HG03378 (cell line): ENCODE measurements around the gene CAMSAP1.
"Not testable (repeated sequence)": the region's sequence is repeated elsewhere in the genome, so short reads cannot be mapped to it uniquely, and the experiment has no call there.

ENCODE experiments used
- ATAC-seq: cut with Tn5 transposase; IDR thresholded peaks from one replicate; pipeline ENCODE4 v1.9.1; 2021; ENCODE audit warnings: mild to moderate bottlenecking, moderate library complexity; ENCODE audit not compliant: unreplicated experiment

Gene CAMSAP1

DNA sequence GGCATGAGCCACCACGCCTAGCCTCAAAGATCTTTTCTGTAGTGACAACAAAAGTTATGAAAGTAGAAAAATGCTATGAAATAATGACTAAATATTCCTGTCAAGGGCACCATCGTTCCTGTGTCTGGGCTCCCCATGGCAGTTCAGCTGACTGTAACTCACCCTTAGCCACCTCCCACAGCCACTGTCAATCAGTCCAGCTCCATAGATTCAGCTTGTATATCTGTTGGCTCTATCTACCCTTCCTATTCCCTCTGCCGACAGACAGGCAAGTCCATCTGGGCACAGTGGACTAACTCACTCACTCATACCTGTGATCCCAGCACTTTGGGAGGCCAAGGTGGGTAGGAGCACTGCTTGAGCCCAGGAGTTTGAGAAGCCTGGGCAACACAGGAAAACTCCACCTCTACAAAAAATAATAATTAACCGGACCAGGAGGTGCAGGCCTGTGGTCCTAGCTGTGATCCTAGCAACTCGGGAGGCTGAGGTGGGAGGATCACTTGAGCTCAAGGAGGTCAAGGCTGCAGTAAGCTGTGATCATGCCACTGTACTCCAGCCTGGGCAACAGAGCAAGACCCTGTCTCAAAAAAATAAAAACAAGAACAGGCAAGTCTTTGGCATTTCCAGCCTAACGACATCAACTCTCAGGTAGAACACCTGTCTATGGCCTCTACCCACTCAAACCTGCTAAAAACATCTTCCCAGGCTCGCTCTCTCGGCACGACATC lies 6.2 kb downstream of the CAMSAP1 start:
- ATAC-seq = no peak

GRCh38 chr9:135898634-135899407 lies 8.5 kb downstream of the CAMSAP1 start:
- no peak for ATAC-seq

DNA sequence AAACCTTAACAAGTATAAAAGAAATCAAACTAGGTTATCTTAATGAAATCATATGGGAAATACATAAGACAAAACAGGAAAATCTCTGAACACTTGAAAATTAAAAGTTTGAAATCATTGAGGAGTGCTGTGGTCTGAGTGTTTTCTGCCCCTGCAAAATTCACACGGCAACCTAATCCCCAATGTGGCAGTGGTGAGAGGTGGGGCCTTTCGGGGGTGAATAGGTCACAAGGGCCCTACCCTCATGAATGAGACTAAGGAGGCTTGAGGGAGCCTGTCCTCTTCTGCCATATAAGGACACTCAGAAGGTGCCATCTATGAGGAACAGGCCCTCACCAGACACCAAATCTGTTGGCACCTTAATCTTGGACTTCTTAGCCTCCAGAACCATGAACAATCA lies 10.7 kb downstream of the CAMSAP1 start:
- no peak for ATAC-seq

DNA sequence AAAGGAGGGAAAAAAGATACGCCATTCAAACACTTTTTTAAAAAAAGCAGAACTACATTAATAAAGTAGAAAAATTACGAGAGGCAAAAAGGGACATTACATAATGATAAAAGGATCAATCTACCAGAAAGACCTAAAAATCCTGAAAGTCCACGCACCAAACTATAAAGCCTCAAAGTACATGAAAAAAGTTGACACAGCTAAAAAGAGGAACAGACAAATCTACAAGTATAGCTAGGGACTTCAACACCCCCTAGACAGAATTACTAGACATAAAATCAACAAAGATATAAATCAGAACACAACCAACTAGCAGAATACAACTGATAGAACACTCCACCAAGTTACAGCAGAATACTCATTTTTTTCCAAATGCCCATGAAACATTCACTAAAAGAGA lies 11.1 kb downstream of the CAMSAP1 start:
- ATAC-seq = no peak

GRCh38 chr9:135895202-135895848 lies 12.0 kb downstream of the CAMSAP1 start:
- ATAC-seq = no peak

DNA sequence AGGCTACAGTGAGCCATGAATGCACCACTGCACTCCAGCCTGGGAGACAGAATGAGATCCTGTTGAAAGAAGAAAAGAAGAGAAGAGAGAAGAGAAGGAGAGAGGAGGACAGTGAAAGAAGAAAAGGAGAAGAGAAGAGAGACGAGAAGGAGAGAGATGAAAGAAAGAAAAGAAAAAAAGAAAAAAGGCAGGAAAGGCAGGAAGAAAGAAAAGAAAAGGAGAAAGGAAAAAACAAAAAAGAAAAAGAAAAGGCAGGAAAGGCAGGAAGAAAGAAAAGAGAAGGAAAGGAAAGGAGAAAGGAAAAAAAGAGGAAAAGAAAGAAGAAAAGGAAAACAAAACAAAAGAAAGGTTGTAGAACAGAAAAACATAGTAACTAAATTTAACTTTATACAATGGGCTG lies 14.2 kb downstream of the CAMSAP1 start:
- no peak for ATAC-seq

- not testable (repeated sequence) for ATAC-seq
These were observed 15.0 kb downstream of the CAMSAP1 start for GRCh38 chr9:135892327-135892726.

DNA sequence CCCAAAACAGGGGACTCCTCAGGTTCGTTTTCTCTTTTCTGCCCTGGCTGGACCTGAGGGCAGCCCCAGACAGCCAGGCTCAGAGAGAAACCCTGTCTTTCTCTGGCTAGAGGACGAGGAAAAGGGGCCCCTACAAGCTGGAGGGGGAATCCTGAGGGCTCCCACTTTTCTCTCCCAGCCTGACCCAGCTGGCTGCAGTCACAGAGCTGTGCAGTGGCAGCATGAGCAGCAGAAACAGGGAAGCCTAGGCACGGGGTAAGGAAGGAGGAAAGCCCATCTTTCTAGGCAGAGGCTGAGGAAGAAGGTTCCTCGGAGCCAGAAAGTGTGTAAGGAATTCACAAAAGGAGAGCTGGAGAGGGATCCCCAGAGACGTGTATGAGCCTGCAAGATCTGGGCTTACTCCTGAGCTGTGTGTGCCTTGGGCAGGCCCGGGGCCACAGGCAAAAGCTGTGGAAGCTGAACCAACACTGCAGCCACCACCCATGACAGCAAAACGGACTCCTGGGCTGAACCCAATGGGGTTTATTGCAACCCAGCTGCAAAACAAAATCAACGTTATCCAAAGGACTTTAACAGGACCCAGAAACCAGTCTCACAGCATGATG lies 16.2 kb downstream of the CAMSAP1 start:
- no peak for ATAC-seq

DNA sequence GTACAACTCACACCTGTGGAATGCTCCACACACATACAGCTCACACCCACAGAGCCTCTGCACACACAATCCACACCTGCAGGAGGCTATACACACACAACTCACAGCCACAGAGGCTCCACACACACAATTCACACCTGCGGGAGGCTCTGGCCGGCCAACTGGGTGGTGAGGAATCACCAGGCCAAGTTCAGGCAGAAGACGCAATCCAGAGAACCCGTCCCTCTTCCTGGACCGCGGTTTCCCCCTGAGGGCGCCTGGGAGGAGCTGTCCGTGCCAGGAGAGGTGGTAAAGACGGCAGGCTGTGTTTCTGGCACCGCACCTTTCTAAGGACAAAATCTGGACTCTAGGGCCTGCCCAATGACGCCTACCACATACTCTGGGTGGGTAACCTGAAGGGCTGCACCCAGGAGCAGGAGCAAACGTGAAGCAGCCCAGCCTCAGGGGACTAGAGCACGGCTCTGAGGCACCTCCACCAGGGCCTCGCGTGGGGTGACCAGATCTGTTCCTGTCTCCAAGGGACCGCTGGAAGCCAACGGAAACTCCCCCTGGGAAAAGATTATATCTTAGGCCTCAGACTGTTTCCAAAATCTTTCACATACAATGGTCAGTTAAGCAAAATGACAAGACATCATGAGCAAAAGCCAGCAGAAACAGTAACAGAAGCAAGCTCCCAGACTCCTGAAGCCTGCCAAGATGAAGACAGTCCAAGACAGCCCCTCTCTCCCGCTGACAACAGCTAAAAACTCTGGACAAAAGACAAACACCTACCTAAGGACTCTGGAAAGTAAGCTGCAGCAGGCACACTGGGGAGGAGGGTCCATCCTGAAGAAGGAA lies 16.9 kb downstream of the CAMSAP1 start:
- ATAC-seq = no peak

- no peak for ATAC-seq
These were observed 17.7 kb downstream of the CAMSAP1 start for GRCh38 chr9:135889564-135890189.

DNA sequence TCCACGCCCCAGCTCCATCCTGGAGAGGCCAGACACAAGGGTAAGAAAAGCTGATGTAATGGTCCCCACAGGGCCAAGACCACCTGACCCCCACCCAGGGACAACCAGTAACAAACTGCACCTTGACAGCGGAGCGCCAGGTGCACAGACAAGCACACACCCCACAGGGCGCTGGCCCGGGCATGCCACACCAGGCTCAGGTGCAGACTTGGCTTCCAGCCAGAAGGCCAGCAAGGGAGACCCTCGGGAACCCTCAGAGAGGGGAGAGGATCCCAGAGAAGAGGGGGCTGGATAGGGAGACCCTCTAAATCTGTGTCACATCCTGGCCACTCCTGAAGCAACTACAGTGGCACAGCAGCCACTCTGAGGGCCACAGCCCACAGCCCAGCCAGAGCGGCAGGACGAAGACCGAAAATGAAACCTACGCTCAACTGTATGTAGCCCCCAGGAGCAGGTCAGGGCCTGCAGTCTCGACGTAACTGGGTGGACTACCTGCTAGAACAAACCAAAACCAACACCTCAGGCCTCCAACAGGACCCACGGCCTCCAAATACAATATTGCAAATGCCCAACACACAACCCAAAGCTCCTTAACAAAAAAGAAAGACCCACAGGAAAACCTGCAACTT lies 18.5 kb downstream of the CAMSAP1 start:
- no peak for ATAC-seq

GRCh38 chr9:135888126-135888765 lies 19.1 kb downstream of the CAMSAP1 start:
- no peak for ATAC-seq

DNA sequence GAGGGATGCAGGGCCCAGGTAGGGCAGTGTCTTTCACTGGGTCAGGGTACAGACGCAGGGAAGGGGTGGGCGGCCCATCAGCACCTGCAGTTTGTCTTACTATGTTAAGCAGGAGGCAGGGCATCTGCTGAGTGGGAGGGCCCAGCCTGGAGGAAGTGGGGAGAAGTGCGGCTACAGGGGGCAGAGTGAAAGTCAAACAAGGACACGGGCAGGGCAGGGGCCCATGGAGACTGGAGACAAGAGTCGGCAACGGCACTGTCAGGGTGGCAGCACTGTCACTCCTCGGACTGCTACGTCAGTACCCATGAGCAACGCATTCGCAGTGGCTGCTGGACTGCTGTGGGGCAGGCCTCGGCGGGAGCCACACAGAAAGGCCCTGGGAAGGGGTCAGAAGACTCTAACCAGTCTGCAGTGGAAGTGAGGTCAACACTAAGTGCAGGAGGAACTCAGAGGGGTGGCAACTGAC lies 19.7 kb downstream of the CAMSAP1 start:
- ATAC-seq = no peak

DNA sequence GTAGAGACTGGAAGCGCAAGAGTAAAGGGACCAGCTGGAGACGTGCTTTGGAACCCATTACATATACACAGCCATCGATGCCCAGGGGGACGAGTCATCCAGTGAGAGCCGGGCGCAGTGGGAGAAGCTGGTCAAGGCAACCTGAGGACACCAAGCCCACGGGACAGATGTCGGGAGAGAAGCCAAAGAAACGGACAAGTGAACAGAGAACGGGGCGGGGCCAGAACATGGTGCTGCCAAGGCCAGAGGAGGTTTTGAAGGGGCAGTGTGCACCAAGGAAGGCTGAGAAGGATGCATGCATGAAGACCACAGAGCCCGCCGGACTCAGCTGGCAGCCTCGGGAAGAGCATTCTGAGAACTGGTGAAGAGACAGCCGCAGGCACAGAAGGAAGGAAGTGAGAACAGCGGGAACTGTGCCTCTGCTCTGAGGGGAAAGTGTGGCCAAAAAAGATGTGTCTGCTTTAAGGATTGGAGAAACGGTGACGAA lies 20.3 kb downstream of the CAMSAP1 start:
- no peak for ATAC-seq

DNA sequence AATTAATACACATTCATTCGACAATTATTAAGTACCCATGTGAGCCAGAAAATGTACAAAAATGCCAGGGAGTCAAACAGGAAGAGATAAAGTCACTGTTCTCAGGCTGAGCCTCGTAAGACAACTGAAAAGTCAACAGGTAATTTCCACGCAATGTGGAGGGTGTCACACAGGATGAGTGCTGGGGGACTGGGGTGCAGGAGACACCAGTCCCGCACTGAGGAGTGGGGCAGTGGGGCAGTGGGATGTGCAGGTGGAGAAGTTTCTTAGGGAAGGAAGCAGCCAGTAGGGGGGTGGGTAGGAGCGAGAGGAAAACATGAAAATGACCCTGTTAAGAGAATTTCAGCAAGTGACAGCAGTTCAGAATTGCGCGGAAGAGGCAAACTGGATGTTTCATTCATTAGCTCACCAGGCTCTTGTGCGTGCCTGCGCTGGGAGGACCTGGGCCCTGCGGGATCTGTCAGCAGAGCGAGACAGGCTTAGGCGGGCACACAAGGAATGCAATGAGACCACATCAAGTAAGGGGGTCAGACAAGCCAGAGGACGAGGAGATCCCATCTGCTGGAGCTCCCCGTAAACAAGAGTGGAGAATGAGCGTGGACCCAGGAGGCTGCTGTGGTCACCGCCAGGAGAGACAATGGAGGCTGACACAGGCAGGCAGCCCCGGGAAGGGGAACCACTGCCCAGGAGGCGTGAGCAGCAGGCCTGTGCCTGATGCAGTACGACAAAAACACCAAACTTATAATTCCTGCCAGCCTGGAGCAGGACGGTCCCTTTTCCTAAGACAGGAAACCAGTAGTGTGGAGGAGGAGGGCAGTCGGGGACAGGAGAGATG lies 21.0 kb downstream of the CAMSAP1 start:
- no peak for ATAC-seq

- ATAC-seq = no peak
These were observed 22.1 kb downstream of the CAMSAP1 start for GRCh38 chr9:135885100-135885853.

DNA sequence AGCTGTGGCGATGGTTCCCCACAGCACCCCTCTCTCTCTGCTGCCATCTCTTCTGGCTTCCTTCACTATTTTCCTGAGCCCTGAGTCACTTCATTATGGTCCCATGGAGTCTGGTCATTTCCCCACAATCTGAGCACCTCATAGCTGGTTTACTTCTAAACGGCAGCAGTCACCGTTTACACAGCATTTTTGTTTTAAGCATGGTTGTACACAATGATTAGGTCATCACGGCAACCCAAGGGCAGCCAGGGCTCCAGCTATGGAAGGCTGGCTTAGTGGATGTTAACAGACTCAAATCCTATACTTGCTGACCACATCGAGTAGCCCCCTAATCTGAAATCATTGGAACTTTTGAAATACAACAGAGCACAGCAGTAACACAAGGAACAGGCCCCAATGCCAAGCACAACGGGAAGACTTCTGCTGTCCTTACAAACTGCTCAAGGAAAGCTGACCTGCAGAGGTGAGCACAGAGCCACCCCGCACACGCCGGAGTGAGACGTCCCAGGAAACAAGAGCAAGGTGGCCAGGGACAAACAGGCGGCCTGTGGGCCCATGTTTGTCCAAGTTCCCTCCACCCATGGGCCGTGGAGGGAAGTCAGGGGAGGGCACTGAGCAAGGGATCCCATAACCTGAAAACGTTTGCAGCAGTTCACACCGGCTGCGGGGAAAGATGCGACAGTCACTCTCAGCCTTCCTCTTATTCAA lies 22.9 kb downstream of the CAMSAP1 start:
- ATAC-seq = no peak
